HG02759 (cell line): Measurements from ENCODE around the gene CACNG1.

Experiments
- ATAC-seq: cut with Tn5 transposase; IDR thresholded peaks from one replicate; pipeline ENCODE4 v1.9.1; 2021; ENCODE audit warnings: mild to moderate bottlenecking, moderate library complexity; ENCODE audit not compliant: unreplicated experiment

Gene CACNG1, protein sequence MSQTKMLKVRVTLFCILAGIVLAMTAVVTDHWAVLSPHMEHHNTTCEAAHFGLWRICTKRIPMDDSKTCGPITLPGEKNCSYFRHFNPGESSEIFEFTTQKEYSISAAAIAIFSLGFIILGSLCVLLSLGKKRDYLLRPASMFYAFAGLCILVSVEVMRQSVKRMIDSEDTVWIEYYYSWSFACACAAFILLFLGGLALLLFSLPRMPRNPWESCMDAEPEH

GRCh38 chr17:67044016-67044772 is at the start of gene CACNG1:
Gene CACNG1 (plus strand): TSS chr17:67044554. CDS start chr17:67044661, 107 bp downstream.
- ATAC-seq: no peak

GRCh38 chr17:66994930-66995535 is 49.3 kb upstream of the CACNG1 start:
- no peak for ATAC-seq

DNA sequence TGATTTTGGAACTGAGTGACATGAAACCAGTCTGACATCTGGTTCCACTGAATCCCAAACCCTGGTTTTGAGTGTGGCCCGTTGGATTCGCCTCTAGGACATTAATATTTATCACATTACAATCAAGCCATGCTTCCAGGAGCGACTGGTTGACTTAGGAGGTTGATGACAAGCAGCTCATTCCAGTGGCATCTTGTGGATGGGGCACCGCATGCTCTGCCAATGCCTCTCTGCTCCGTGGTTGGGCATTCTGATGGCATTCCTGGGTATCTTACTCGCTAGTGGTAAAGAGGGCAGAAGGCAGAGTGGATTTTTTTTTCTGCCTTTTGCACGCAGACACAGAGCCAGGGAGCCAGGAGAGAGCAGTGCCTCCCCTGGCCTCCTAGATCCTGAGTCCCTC is 48.4 kb upstream of the CACNG1 start:
- no peak for ATAC-seq

DNA sequence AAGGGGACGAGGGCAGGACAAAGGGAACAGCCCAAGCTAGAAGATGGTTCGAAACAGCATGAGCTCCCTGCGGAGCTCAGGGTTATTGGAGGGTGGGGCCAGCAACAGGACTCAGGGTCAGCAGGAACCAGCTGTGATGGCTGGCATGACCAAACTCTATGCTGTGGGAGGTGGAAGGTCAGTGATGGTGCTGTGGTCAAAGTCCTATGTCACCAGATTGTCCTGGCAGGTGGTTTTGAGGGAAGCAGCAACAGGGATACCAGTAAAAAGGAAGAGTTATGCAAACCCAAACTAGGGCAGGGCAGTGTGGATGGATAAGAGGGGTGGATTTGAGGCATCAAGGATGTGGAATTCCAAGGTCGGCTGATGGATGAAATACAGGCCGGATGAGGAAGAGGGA is 47.4 kb upstream of the CACNG1 start:
- no peak for ATAC-seq

DNA sequence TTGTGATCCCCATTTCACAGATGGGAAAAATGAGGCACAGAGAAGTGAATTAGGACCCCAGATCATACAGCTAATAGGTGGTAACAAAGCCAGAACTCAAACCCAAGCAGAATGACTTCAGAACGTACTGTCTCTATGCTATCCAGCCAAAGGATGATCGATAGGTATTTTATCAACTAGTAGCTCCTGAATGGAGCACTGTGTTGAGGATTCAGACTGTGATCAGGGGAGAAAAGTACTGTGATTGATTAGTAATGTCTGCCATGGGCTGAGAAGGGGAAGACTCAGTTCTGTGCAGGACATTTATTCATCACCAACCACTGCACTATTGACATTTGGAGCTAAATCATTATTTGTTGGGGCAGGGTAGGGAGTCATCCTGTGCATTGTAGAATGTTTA is 41.1 kb upstream of the CACNG1 start:
- ATAC-seq: no peak

DNA sequence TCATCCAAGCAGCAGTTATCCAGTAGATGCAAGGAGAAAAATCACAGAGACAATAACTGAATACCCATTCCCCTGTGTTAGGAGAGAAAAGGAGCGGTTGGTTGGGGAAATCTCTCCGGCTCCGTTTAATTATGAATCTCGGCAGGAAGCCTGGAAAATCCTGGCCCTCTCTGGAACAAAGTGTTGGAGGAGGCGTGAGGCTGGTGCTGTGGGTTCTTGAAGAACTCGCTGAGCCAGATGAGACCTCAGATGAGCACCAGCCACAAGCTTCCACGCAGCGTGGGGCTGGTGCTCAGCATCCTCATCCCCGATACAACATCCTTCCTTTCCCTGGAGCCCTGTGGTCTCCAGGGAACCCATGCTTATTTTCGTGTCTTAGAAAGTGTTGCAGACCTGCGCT is 40.2 kb upstream of the CACNG1 start:
- no peak for ATAC-seq

- no peak for ATAC-seq
Measured at GRCh38 chr17:67007266-67007665, 37.1 kb upstream of the CACNG1 start.

DNA sequence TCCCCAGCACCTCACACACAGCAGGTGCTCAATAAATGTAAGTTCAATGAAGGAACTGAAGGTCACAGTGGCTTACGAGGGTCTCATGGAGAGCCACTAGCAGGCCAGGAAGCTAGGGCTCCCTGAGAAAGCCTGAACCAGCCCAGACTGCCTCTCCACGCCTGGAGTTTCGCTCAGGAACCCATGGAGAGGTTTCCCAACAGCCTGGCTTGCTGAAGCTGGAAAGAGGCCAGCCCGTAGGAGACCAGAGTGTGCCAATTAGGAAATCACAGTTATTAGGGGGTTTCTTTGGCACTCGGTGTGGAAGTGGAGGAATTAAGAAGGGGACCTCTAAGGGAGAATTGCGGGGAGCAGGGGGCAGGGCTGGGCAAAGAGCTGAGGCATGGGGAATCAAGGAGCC is 36.3 kb upstream of the CACNG1 start:
- no peak for ATAC-seq

DNA sequence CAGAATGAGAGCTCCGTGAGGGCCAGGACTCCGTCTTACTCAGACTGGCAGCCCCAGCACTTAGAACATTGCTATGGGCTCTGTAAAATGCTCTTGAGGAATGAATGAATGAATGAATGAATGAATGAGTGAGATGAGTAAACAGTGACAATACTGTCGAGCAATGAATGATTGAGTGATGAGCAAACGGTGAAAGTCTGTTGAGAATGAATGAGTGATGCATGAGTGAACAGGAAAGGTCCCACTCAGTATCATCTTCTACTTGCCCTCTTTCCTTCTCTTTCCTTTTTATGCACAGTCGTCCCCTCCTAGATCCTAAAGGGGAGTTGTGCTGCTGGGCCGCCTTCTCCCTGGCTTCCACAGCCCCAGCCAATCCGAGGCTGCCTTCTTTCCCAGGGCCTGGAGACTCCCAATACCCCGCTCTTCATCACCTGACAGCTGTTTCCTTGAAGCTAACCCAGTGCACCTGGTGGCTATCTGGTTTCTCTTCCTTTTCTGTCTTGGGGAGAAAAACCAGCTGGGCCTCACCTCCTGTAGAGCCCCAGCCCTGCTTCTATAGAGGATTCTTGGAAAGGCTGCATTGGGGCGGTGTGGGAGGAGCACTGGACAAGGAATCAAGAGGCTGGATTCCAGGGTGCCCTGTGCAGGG is 32.7 kb upstream of the CACNG1 start:
- ATAC-seq: no peak

DNA sequence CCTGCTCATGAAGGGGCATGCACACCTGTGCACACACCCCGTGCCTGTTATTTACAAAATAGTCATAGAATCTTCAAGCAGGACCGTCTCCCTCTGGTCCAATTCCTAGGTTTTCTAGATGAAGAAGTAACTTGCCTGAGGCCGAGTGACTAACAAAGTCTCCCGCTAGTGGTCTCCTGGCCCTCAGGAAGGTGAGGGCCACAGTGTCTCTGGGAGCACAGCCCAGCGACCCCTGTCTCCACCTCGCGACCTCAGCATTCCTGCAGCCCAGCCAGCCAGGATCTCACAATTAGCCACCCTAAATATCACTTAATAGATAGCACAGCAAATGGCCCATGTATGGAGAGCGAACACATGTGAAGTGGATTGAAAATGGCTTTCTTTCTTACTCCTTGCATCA is 30.5 kb upstream of the CACNG1 start:
- ATAC-seq: no peak

DNA sequence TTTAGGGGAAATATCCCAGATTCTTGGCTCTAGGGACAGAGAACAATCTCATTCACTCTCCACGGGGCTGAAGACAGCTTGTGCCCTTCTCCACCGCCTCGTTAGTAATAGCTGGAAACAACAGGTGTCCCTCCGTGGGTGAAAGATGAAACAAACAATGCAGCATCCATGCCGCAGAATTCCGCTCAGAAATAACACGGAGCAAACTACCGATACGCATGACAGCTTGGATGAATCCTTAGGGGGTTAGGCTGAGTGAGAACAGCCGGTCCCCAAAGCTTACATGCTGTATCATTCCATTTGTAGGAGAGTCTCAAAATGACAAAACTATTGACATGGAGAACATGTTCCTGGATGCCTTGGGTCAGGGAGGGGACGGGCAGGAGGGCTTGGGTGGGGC is 29.4 kb upstream of the CACNG1 start:
- ATAC-seq: no peak

DNA sequence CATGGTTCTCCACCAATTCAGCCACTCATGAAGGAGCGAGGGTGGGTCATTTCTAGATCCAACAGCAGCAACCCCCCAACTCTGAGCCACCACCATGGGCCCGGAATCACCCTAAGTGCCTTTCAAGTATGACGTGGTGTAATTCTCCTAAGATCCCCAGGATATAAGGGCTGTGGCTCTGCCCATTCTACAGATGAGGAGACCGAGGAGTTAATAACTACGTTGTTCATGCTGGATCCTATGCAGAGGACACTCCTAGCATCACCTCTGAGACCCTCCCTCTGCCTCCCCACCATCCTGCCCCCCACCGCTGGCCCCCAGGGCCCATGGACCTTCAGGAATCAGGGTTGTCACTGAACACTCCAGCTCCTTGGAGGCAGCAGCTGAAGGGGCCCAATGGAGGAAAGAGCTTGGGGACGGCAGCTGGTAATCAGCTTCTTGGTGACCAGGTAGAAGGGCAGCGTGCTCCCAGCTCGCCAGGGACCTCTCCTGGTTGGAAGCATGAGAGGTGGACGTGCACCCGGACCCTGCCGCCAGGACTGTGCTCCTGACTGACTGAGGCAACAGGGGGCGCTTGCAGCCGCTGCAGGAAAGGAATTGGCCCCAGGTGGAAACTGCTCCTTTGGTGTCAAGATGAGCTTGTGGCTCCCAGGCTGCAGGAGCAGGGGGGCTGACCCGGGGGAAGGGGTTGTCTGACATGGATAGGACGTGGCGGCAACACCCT is 28.2 kb upstream of the CACNG1 start:
- no peak for ATAC-seq

DNA sequence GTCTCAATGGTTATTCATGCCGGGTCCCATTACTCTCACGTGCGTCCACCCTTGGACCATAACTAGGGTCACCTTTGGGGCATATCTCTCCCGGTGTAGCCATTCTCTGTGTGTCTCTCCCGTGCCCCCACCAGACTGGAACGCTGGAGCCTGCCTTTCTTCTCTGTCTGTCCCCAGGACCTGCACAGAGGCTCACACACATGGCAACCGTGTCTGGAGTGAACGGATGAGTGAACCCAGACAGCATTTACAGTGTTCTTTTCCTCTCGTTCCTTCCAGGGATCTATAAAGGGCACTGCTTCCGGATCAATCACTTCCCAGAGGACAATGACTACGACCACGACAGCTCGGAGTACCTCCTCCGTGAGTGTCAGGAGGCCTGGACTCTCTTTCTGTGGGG is 26.4 kb upstream of the CACNG1 start:
- ATAC-seq: no peak

GRCh38 chr17:67018471-67019434 is 25.6 kb upstream of the CACNG1 start:
- ATAC-seq: no peak

- no peak for ATAC-seq
Measured at GRCh38 chr17:67019809-67020208, 24.5 kb upstream of the CACNG1 start.

DNA sequence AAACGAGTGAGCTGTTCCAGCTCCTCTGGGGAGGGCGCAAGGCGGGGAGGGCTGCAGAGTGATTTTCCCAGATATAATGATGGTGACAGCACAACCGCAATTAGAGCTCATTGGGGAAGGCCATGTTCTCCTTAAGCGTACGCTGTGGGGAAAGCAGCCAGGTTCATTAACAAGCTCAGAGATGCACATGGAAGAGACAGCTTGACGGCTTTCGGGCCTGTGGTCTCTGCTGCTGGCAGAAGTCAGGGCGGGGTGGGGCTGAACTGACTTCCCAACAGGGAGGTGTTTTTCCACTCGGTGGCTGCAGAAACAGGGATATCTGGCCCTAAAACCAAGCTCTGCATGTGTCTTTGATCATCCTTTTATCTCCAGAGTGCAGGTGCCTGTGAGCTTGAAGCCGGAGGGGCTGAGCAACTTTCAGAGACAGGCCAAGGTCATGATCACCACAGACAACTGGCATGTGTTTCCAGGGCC is 24.0 kb upstream of the CACNG1 start:
- no peak for ATAC-seq

DNA sequence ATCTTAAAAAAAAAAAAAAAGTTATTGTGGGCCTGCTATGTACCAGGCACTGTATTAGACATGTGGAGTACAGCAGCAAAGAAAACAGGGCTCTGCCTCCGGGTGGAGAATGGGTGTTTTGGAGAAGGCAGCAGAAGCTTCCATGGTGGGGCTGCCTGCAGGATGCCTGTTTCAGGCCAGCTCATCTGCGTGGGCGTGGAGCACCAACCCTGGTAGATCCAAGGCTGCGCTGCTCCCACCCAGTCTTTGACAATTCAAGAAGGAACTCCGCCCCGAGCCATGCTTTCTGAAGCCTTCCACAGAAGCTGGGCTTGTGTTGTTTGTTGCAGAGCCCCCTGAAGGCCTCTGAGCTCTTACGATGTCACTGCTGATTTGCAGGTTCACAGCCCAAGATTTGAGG is 23.2 kb upstream of the CACNG1 start:
- ATAC-seq: no peak

- no peak for ATAC-seq
Measured at GRCh38 chr17:67021743-67022450, 22.5 kb upstream of the CACNG1 start.

GRCh38 chr17:67022451-67022810 is 21.9 kb upstream of the CACNG1 start:
- no peak for ATAC-seq
